Measurements from ENCODE around the gene PACSIN2.
"Not testable (repeated sequence)": the region's sequence is repeated elsewhere in the genome, so short reads cannot be mapped to it uniquely, and the experiment has no call there.

The PACSIN2 gene

GRCh38 chr22:42925598-42925997 lies 89.4 kb downstream of the PACSIN2 start:
- no peak for DNase-seq (ENCODE audit: low spot score)

DNA sequence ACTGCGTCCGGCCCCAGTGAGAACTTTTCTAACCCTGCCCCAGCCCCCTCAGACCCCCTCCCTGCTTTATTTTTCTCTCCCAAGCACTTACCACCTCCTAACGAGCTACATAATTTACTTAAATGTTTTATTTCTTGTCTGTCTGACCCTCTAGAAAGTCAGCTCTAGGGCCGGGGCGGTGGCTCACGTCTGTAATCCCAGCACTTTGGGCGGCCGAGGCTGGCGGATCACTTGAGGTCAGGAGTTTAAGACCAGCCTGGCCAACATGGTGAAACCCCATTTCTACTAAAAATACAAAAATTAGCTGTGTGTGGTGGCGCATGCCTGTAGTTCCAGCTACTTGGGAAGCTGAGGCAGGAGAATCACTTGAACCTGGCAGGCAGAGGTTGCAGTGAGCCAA lies 89.9 kb downstream of the PACSIN2 start:
- not testable (repeated sequence) for DNase-seq (ENCODE audit: low spot score)

DNA sequence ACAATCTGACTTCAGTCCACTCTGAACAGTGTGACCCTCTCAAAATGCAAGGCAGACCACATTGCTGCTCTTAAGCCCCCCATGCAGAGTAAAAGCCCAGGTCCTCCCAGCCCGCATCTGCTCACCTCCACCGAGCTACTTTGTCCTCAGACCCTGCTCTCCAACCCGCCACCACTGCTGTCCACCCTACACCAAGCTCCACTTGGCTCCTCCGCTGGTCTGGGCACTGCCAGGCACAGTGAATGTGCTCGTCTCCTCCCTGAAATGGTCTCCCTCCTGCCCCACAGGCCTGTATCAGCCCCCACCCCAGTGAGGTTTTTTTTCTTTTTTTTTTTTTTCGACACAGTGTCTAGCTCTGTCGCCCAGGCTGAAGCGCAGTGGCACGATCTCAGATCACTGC lies 90.5 kb downstream of the PACSIN2 start:
- no peak for DNase-seq (ENCODE audit: low spot score)

GRCh38 chr22:42922374-42923191 lies 92.4 kb downstream of the PACSIN2 start:
- no peak for DNase-seq (ENCODE audit: low spot score)

DNA sequence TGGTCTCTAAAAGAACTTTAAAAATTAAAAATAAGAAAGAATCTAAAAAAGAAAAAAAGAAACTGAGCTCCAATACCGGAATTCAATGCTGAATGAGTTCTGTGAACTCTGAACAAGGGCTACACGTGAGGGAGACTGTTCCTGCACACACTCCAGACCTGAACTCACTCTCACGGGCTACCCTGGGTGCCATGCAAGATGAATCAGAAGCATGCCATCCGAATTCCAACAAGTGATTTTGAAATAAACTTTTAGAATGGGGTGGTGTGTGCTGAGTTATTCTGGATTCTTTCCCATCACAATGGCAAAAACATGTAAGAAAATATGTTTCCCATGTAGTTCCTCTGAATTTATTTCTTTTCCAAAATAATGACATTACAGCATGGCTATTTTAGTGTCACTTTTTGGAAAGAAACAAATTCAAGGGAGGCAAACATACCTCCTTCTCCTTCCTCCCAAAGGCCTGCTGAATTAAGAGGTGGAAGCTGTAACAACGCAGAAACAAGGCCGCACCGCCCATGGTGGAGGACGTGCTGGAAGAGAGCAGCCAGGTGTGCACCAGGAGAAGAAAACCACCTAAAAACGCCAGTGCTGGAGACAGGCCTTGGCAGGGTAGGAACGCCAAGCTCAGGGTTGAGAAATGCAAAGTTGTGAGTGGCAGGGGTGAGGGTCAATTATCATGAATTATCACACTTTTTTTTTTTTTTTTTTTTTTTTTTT lies 94.7 kb downstream of the PACSIN2 start:
- DNase-seq (ENCODE audit: low spot score) = no peak

DNA sequence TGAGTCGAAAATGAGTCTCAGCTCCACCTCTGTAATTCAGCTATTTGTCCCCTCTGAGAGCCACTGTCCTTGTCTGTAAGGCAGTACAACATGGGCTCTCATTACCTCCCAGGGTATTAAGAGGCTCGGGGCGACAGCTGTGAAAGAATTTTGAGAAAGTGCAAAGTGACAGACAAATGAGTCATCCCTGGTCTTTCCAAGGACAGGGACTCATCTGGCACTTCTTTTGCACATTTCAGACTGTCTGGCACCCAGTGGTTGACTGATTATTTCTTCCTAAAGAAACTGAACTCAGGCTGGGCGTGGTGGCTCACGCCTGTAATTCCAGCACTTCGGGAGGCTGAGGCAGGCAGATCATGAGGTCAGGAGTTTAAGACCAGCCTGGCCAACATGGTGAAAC lies 95.8 kb downstream of the PACSIN2 start:
- DNase-seq (ENCODE audit: low spot score) = peak; percentile 10

- DNase-seq (ENCODE audit: low spot score) = no peak
Observed at GRCh38 chr22:42918500-42918899, 96.4 kb downstream of the PACSIN2 start.

DNA sequence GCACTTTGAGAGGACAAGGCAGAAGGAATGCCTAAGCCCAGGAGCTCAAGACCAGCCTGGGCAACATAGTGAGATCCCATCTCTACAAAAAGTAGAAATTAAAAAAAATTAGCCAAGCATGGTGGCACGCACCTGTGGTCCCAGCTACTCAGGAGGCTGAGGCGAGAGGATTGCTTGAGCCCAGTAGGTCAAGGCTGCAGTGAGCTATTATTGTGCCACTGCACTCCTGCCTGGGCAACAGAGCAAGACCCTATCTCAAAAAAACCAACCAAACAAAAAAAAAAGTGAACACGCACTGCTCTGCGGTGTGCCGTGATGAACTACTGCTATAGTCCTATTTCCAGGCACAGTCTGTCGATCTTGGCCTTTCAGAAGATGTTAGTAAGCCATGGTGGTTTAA lies 97.6 kb downstream of the PACSIN2 start:
- DNase-seq (ENCODE audit: low spot score) = not testable (repeated sequence)

GRCh38 chr22:42915980-42916765 lies 98.8 kb downstream of the PACSIN2 start:
- DNase-seq (ENCODE audit: low spot score) = no peak

- no peak for DNase-seq (ENCODE audit: low spot score)
Observed at GRCh38 chr22:42914511-42915076, 100.4 kb downstream of the PACSIN2 start.

GRCh38 chr22:42913874-42914510 lies 101.0 kb downstream of the PACSIN2 start:
- no peak for DNase-seq (ENCODE audit: low spot score)

- DNase-seq (ENCODE audit: low spot score) = no peak
Observed at GRCh38 chr22:42912059-42912458, 102.9 kb downstream of the PACSIN2 start.

DNA sequence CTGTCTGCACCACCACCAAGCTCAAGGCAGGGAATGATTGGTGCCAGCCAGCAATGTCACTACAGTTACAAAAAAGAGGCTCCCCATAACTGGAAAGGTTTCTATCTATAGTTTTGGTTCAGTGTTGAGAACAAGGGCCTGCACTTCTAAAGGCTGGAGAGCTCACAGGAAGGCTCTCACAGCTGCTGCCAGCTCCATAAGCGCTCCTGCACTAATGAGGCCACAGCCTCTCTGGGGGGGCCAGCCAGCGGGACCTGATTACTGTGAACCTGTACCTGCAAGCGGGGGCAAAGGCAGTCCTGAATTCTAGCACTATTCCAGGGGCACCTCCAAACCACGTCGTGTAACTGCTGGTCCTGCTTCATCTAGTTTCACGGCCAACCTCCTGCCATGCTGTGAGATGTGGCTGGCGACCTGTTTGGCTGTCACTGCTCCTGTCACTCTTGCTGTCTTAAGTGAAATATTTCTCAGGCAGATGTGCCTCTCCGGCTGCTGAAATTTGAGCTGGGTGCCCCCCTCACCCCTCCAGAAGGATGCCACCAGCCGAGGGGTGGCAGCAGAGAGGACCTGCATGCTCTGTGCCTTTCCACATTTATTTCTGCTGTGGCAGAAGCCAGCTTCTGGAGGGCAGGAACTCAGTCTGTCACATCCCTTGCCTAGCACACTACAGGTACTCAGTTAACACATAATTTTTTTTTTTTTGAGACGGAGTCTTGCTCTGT lies 104.6 kb downstream of the PACSIN2 start:
- DNase-seq (ENCODE audit: low spot score) = no peak

- DNase-seq (ENCODE audit: low spot score) = no peak
Observed at GRCh38 chr22:42909363-42910058, 105.4 kb downstream of the PACSIN2 start.

DNA sequence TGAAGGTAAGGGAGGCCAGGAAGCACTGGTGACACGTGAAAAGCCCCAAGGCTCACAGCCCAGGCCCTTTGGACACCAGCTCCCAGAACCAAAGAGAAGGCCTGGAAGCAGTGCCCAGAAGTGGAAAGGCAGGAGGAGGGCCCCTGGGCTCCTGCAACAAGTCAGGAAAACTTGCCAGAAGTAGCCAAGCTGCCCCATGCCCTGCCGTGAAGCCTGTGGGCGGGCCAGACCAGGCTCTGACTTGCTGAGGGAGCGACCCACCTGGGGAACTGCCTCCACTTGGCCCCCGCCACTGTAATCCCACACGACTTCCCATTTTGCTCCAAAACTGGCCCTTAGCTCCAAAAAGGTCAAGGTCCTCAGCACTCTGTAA lies 106.6 kb downstream of the PACSIN2 start:
- no peak for DNase-seq (ENCODE audit: low spot score)

DNA sequence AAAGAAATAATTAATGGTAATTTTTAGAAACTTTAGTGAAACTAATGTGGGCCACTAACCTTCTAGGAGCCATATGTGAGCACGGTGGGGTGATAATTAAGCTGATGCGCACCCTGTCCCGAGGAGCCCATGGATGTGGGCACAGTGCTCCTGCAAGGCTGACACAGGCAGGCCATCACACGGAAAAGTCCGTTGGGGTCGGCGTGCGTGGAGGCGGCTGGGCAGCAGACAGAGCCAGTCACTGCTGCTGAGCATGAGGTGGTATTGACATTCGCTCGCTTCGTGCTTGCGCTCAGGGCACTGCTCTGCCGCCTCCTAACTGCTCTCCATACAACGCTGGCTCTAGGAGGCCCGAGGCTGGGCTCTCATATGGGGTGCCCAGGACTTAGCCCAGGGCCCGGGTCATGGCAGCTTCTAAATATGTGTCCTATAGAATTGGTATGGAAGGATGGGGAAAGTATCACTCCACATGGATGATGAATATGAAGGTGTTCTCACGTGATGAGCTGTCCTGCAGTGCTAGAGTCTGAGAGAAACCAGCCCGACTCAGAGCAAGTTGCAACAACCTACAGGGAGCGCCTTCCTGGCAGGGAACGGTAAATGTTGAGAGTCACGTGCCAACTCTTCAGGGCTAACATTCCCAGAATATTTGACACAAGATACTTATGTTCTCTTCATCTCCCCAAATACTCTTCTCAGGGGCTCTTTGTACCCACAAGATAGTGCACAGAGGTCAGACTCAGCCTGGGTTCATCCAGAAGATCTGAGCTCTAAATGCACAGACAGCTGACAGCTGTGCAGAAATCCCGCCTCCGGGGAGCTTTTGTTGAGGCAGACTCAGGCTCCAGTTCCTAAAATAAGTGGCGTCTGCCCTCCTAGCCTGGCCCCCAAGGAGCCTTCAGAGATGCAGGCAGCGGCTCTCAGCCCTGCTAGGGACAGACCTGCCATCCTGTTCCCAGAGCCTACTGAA lies 107.3 kb downstream of the PACSIN2 start:
- no peak for DNase-seq (ENCODE audit: low spot score)

DNA sequence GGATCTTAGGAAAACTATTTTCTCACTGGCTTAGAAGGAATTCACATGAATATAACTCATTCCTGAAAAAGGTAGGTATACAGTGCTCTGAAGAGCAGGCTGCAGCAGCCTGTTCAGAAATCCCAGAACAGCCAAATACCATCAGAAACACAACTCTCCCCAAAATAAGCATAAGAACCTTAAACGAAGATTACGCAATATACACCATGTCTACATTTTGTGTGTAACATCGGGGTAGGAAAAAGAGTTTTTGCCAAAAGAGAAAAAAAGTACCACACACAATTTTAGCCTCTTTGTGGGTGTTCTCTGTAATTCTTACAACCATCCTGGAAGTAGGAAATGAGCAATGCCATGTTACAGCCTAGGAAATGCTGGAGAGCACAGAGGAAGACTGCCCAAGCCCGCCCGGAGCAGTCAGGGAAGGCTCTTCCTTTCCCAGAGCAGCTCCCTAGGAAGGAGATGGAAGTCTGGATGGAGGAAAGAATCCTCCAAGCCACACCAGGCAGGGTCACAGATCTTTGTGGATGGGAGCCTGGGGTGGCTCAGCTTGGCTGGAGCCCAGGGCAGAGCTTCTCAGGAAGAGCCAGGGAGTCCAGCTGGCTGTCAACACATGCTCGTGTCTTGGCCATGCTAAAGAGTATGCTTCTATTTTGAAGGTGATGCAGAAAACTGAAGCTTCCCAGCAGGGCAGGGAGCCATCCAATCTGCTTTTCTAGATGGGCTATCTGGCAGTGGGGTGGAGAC lies 108.2 kb downstream of the PACSIN2 start:
- no peak for DNase-seq (ENCODE audit: low spot score)

DNA sequence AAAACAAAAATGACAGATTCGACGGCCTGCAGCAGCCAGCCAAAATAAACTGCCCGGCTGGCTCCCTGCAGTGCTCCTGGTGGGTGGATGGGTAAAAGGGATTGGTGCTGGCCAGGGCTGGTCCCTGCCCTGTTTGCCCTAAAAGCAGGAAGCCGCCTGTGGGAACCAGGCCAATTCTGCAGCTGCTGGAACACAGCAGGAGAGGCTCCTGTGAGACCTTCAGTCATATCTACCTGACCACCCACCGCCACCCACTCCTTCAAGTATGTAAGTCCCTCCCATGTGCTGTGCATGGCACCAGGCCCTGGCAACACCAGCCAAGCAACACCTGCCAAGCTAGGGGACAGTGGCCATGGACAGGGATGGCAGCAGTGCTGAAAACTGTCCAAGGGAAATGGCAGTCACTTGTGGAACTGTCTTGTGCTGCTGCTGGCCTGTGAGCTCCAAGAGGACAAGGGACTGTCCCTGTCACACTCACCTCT lies 109.2 kb downstream of the PACSIN2 start:
- no peak for DNase-seq (ENCODE audit: low spot score)

GRCh38 chr22:42905217-42905616 lies 109.7 kb downstream of the PACSIN2 start:
- no peak for DNase-seq (ENCODE audit: low spot score)

Measured in activated CD4-positive, alpha-beta T cell treated with anti-CD3 and anti-CD28 coated beads, Interleukin-2, Interleukin-4, amounts not matched to agents 100 ng/mL and 50 ng/mL, durations not matched to agents 16 hours and 8 hours (primary cell).